Measurements from ENCODE around the gene CMYA5.

GRCh38 chr5:79745255-79745654 lies 55.6 kb downstream of the CMYA5 start:
- TF ChIP-seq CTCF (IDR thresholded peaks at IDR 0.05; ENCODE audit: low read depth, low read length) (no peak), EZH2phosphoT487 (IDR thresholded peaks at IDR 0.05; ENCODE audit: low read depth) (no peak)
